ENCODE data around the gene TPM4. TPM values are rescaled to one million over a fixed set of nuclear protein-coding genes. Genes with fewer than 3 reads are reported as not detected.

TPM4 gene
- total and polyA plus RNA-seq, 2 of the 13 experiments (the other 11 are each of a cell fraction or from before 2014, with no cell fraction given), result 180 to 188 TPM

- FAIRE-seq, result no peak
- Histone ChIP-seq H4K20me1 (ENCODE audit: insufficient read depth, low read length) (no peaks in the 10 kb centered on the region), H3K4me1 (ENCODE audit: insufficient read depth, low read length) (peaks cover 17% of the 10 kb centered on the region), H3K9ac (ENCODE audit: insufficient read depth, low read depth, low read length) (no peak overlapping the region), H3K27me3 (ENCODE audit: control insufficient read depth in 1 of 2, insufficient read depth in 2 of 2, low read length in 2 of 2) (peaks cover 3 to 14% of the 10 kb centered on the region in 2 experiments; a peak in 4 of 5 replicates), H2AFZ (ENCODE audit: low read length) (no peak overlapping the region), H3K4me2 (ENCODE audit: low read depth, low read length) (no peak overlapping the region), H3K36me3 (replicated peaks in 1 of 2; ENCODE audit: control insufficient read depth in 1 of 2, insufficient read depth in 2 of 2, low read length in 2 of 2) (no peaks in the 10 kb centered on the region), H3K27ac (ENCODE audit: extremely low read length, insufficient read depth, low read length) (no peak overlapping the region), H3K9me3 (ENCODE audit: low read length) (no peaks in the 10 kb centered on the region), H3K79me2 (ENCODE audit: insufficient read depth, low read length) (no peaks in the 10 kb centered on the region), H3K4me3 (replicated peaks in 1 of 3; ENCODE audit: insufficient read depth in 1 of 3, low read depth in 2 of 3, low read length in 3 of 3) (no peak overlapping the region)
- WGBS (ENCODE audit: low lambda C conversion rate), result 8% methylated on average over 7 of the region's 11 CpGs
- in situ Hi-C loops (cut with HindIII; ENCODE audit: extremely low pct_ligation_motif_present, low pct_unique_long_range_greater_than_20kb), result loop anchor here (25.0 kb wide), 1 partner anchor 350 kb away; no protein-coding TSS in a partner anchor
- BruUV-seq (replicated peaks), result no TSS peak
- no peak for TF ChIP-seq SMYD3 (CRISPR knock-in tag; IDR thresholded peaks at IDR 0.05)
- no peak for TF ChIP-seq ZFP1 (CRISPR knock-in tag; IDR thresholded peaks at IDR 0.05)
- TF ChIP-seq SP140L (CRISPR knock-in tag; IDR thresholded peaks at IDR 0.05; ENCODE audit: borderline replicate concordance), result no peak
- no peak for TF ChIP-seq DNMT1 (CRISPR knock-in tag; IDR thresholded peaks at IDR 0.05)
- no peak for TF ChIP-seq ZNF703 (CRISPR knock-in tag; IDR thresholded peaks at IDR 0.05; ENCODE audit: borderline replicate concordance)
- no peak for TF ChIP-seq AGO2 (optimal IDR thresholded peaks at IDR 0.05; ENCODE audit: low read depth, low read length)
- no peak for TF ChIP-seq ZNF75D (CRISPR knock-in tag; IDR thresholded peaks at IDR 0.05; ENCODE audit: borderline replicate concordance)
- TF ChIP-seq RFX3 (CRISPR knock-in tag; IDR thresholded peaks at IDR 0.05), result no peak
- no peak for TF ChIP-seq AKNA (CRISPR knock-in tag; IDR thresholded peaks at IDR 0.05; ENCODE audit: borderline replicate concordance)
- no peak for TF ChIP-seq RARA (CRISPR knock-in tag; IDR thresholded peaks at IDR 0.05)
- no peak for TF ChIP-seq HIVEP1 (CRISPR knock-in tag; IDR thresholded peaks at IDR 0.05)
- TF ChIP-seq, protein P1, sequence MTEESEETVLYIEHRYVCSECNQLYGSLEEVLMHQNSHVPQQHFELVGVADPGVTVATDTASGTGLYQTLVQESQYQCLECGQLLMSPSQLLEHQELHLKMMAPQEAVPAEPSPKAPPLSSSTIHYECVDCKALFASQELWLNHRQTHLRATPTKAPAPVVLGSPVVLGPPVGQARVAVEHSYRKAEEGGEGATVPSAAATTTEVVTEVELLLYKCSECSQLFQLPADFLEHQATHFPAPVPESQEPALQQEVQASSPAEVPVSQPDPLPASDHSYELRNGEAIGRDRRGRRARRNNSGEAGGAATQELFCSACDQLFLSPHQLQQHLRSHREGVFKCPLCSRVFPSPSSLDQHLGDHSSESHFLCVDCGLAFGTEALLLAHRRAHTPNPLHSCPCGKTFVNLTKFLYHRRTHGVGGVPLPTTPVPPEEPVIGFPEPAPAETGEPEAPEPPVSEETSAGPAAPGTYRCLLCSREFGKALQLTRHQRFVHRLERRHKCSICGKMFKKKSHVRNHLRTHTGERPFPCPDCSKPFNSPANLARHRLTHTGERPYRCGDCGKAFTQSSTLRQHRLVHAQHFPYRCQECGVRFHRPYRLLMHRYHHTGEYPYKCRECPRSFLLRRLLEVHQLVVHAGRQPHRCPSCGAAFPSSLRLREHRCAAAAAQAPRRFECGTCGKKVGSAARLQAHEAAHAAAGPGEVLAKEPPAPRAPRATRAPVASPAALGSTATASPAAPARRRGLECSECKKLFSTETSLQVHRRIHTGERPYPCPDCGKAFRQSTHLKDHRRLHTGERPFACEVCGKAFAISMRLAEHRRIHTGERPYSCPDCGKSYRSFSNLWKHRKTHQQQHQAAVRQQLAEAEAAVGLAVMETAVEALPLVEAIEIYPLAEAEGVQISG (CRISPR knock-in tag; IDR thresholded peaks at IDR 0.05), result no peak
- TF ChIP-seq ATF4 (CRISPR knock-in tag; IDR thresholded peaks at IDR 0.05), result no peak
- ATAC-seq, result no peak
- ChIA-PET CTCF (ENCODE audit: low intra/inter-chr PET ratio, low total read pairs) (no interaction called here), POLR2A (no interaction called here)
- no peak for DNase-seq (ENCODE audit: low spot score)
- intact Hi-C loops (cut with micrococcal nuclease; ENCODE audit: unreplicated experiment), result no loop called here
These were observed 39.4 kb upstream of the TPM4 start for GRCh38 chr19:16036941-16037340.

Data from HepG2 (cell line).